Measurements from ENCODE around the gene HLCS.

HLCS gene

GRCh38 chr21:36834192-36834591 lies 132.3 kb downstream of the HLCS start:
- in situ Hi-C loops (cut with MboI; ENCODE audit: low pct_unique_long_range_greater_than_20kb, low sequenced_read_pairs, unreplicated experiment): no loop called here
- no peak for DNase-seq (ENCODE audit: low spot score)
- no peak for TF ChIP-seq CTCF (IDR thresholded peaks at IDR 0.05; ENCODE audit: extremely low read depth, insufficient read depth, missing control alignments)

DNA sequence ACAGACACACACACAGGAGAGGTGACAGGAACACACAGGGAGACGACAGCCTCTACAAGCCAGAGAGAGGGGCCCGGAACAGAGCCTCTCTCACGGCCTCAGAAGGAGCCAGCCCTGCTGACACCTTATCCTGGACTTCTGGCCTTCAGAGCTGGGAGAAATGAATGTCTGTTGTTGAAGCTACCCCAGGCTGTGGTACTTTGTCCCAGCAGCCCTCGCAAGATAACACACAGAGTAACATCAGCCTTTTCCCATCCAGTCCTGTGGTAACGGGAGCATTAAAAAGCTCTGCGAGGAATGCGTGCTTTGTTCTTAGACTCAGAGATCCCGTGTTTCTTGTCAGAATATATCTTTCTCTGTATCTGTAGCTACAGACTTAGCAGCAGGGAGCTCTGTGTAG lies 136.4 kb downstream of the HLCS start:
- in situ Hi-C loops (cut with MboI; ENCODE audit: low pct_unique_long_range_greater_than_20kb, low sequenced_read_pairs, unreplicated experiment): no loop called here
- TF ChIP-seq CTCF (IDR thresholded peaks at IDR 0.05; ENCODE audit: extremely low read depth, insufficient read depth, missing control alignments): no peak
- no peak for DNase-seq (ENCODE audit: low spot score)

GRCh38 chr21:36828891-36829515 lies 137.5 kb downstream of the HLCS start:
- in situ Hi-C loops (cut with MboI; ENCODE audit: low pct_unique_long_range_greater_than_20kb, low sequenced_read_pairs, unreplicated experiment): no loop called here
- DNase-seq (ENCODE audit: low spot score): no peak
- TF ChIP-seq CTCF (IDR thresholded peaks at IDR 0.05; ENCODE audit: extremely low read depth, insufficient read depth, missing control alignments): no peak

DNA sequence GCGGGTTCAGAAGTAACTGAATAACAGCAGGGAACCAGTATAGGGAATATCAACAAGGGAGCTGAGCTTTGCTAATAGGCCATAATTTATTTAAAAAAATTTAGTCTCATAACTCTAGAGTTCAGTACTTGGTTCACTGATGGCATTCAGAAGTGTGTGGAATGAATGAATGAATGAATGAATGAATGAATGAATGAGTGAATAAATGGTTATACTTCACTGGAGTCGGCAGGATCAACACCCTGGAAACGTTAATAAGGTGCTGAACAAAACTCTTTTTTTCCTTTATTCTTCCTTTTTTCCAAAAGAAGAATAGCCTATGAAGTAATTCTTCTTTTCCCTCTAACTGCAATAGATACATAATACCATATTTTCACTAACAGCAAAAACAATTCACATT lies 138.3 kb downstream of the HLCS start:
- no peak for TF ChIP-seq CTCF (IDR thresholded peaks at IDR 0.05; ENCODE audit: extremely low read depth, insufficient read depth, missing control alignments)
- in situ Hi-C loops (cut with MboI; ENCODE audit: low pct_unique_long_range_greater_than_20kb, low sequenced_read_pairs, unreplicated experiment): no loop called here
- no peak for DNase-seq (ENCODE audit: low spot score)

GRCh38 chr21:36825658-36826057 lies 140.8 kb downstream of the HLCS start:
- DNase-seq (ENCODE audit: low spot score): no peak
- in situ Hi-C loops (cut with MboI; ENCODE audit: low pct_unique_long_range_greater_than_20kb, low sequenced_read_pairs, unreplicated experiment): no loop called here
- TF ChIP-seq CTCF (IDR thresholded peaks at IDR 0.05; ENCODE audit: extremely low read depth, insufficient read depth, missing control alignments): no peak

GRCh38 chr21:36821032-36821299 lies 145.5 kb downstream of the HLCS start:
- in situ Hi-C loops (cut with MboI; ENCODE audit: low pct_unique_long_range_greater_than_20kb, low sequenced_read_pairs, unreplicated experiment): no loop called here
- no peak for TF ChIP-seq CTCF (IDR thresholded peaks at IDR 0.05; ENCODE audit: extremely low read depth, insufficient read depth, missing control alignments)
- DNase-seq (ENCODE audit: low spot score): no peak
